HG03139 (cell line): ENCODE results near the gene WDR27.

Experiments used
- ATAC-seq: cut with Tn5 transposase; IDR thresholded peaks from one replicate; pipeline ENCODE4 v1.9.1; 2021; ENCODE audit not compliant: unreplicated experiment

Gene WDR27

GRCh38 chr6:169568314-169569087 is 133.3 kb downstream of the WDR27 start:
- no peak for ATAC-seq

GRCh38 chr6:169567819-169568218 is 134.0 kb downstream of the WDR27 start:
- ATAC-seq: no peak

GRCh38 chr6:169566961-169567750 is 134.7 kb downstream of the WDR27 start:
- no peak for ATAC-seq

GRCh38 chr6:169566319-169566718 is 135.5 kb downstream of the WDR27 start:
- no peak for ATAC-seq

- ATAC-seq: no peak
Observed at GRCh38 chr6:169564453-169565240, 137.2 kb downstream of the WDR27 start.

GRCh38 chr6:169561665-169562064 is 140.2 kb downstream of the WDR27 start:
- ATAC-seq: no peak

- ATAC-seq: no peak
Observed at GRCh38 chr6:169559592-169559991, 142.2 kb downstream of the WDR27 start.

- ATAC-seq: no peak
Observed at GRCh38 chr6:169558774-169559441, 142.9 kb downstream of the WDR27 start.

- ATAC-seq: no peak
Observed at GRCh38 chr6:169558378-169558773, 143.5 kb downstream of the WDR27 start.

- ATAC-seq: no peak
Observed at GRCh38 chr6:169557887-169558286, 143.9 kb downstream of the WDR27 start.

GRCh38 chr6:169556758-169557548 is 144.9 kb downstream of the WDR27 start:
- ATAC-seq: peak; percentile 99

GRCh38 chr6:169555971-169556617 is 145.7 kb downstream of the WDR27 start:
- no peak for ATAC-seq

GRCh38 chr6:169545982-169546381 is 155.8 kb downstream of the WDR27 start:
- no peak for ATAC-seq

GRCh38 chr6:169543704-169544103 is 158.1 kb downstream of the WDR27 start:
- no peak for ATAC-seq

GRCh38 chr6:169542491-169542890 is 159.3 kb downstream of the WDR27 start:
- no peak for ATAC-seq

GRCh38 chr6:169539176-169539897 is 162.5 kb downstream of the WDR27 start:
- ATAC-seq: no peak

- ATAC-seq: no peak
Observed at GRCh38 chr6:169536446-169537170, 165.2 kb downstream of the WDR27 start.

- ATAC-seq: no peak
Observed at GRCh38 chr6:169534039-169534421, 167.8 kb downstream of the WDR27 start.
